Right cardiac atrium (tissue), 5 donors: ENCODE data around the gene SLC9C1. TPM values are rescaled to one million over a fixed set of nuclear protein-coding genes. Genes with fewer than 3 reads are reported as not detected.
A peak's percentile ranks its signal among the peaks of the same experiment; 100 is the strongest.

Source experiments
- ATAC-seq, 2 donors: fragments of 200-7000 bp; cut with Tn5 transposase; one replicate each; pipeline versions ENCODE4 v1.8.0 to v1.9.1; 2020; ENCODE audit warnings: moderate library complexity in 2 of 2, mild to moderate bottlenecking in 1 of 2
- DNase-seq, 3 donors: peaks; one replicate each; pipeline ENCODE4 v3.0.0-alpha.2; 2020
- H3K27ac ChIP-seq: one replicate; pipeline ENCODE4 v1.5.1; 2013; ENCODE audit warnings: mild to moderate bottlenecking, low read length, control low read depth, moderate library complexity
- H3K27me3 ChIP-seq: one replicate; pipeline ENCODE4 v1.6.1; 2013; ENCODE audit not compliant: control insufficient read depth, insufficient read depth
- H3K4me1 ChIP-seq: one replicate; pipeline ENCODE4 v1.6.1; 2013; ENCODE audit warnings: low read length; ENCODE audit not compliant: control insufficient read depth, insufficient read depth
- H3K4me3 ChIP-seq: one replicate; pipeline ENCODE4 v1.5.1; 2013; ENCODE audit warnings: low read length, control low read depth
- H3K9me3 ChIP-seq: one replicate; pipeline ENCODE4 v1.6.1; 2013; ENCODE audit warnings: low read length; ENCODE audit not compliant: control insufficient read depth
- WGBS: extraction: QIAGEN DNeasy Blood & Tissue Kit; methylation state at CpG from one replicate; pipeline ENCODE4 v1.1.7; 2013; 5-methylcytosine and 5-hydroxymethylcytosine counted together
- intact Hi-C, 4 donors: fragments of 100-400 bp; cut with DNase I; formaldehyde crosslinking; loops; one replicate each; pipeline versions ENCODE4 v1.11.0 to v1.14.0; 2022 to 2023
- polyA plus RNA-seq: library from polyadenylated mRNA; stranded (reverse); fragments of 200-250 nt; gene quantifications from one replicate; pipeline ENCODE4 v1.2.3, GENCODE V29; 2013
- total RNA-seq, 4 donors: library from RNA; stranded (reverse); fragmentation: NEBNext Ultra II Directional; extraction: Animal tissue kit (Norgen Biotek cat#: 25700); gene quantifications; one replicate each; pipeline ENCODE4 v1.2.1, GENCODE V29; 2021
- donor health status: healthy with polysubstance abuse.
- donor health status: DM: no; HTN: yes; CAD: no.
- donor health status: DM: no; HTN: no; CAD: no.
- donor health status: DM: no; HTN: yes; CAD: no; lungs with severe emphysema.
- donor health status: DM: yes; HTN: yes; CAD: no.

The SLC9C1 gene
- total and polyA plus RNA-seq, 5 donors = 0.14 to 0.69 (median 0.31) TPM

DNA sequence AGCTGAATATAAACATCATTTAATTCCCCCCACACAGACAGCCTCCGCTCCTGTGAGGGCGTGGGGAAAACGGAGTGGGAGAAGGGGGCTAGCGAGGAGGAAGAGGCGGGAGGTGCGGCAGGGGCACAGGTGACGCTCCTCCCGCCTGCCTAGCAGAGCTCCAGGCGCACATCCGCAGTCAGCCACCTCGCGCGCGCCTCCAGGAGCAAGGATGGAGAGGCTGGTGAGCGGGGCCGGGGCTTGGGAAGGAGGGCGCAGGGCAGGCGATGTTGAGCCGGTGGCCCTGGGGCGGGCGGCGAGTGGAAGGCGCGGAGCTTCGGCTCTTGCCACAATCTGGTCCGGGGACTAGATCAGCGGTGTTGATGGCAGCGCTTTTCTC lies 39.0 kb upstream of the SLC9C1 start, which contains the start of gene CD200:
CD200 (plus strand) TSS at position 155 of the 379 bp plus-strand sequence; CDS start at position 212, 57 bp downstream.
- H3K27me3 ChIP-seq = no peaks in the 10 kb centered on the region
- intact Hi-C loops = loop anchor here in 1 of 4 donors (10.0 kb wide), 1 partner anchor 182 kb away; no protein-coding TSS in a partner anchor
- peak within 1 kb of the TSS; percentile 71 for H3K27ac ChIP-seq
- ATAC-seq (peak; percentile 87 to 93), DNase-seq (peak; percentile 55 to 87 (median 83))
- H3K9me3 ChIP-seq = no peaks in the 10 kb centered on the region
- 14% methylated on average over 28 of the region's 28 CpGs for WGBS
- H3K4me3 ChIP-seq = peak within 1 kb of the TSS; percentile 37
- no peaks in the 10 kb centered on the region for H3K4me1 ChIP-seq

GRCh38 chr3:112331851-112332250 lies 37.8 kb upstream of the SLC9C1 start:
- no peak for DNase-seq
- Histone ChIP-seq H3K9me3 (no peaks in the 10 kb centered on the region), H3K27ac (no peak overlapping the region), H3K4me1 (no peaks in the 10 kb centered on the region), H3K4me3 (no peak overlapping the region), H3K27me3 (no peaks in the 10 kb centered on the region)
- intact Hi-C loops = loop anchor here in 1 of 4 donors (10.0 kb wide), 1 partner anchor 183 kb away; no protein-coding TSS in a partner anchor
- 93% methylated on average over 4 of the region's 4 CpGs for WGBS
- ATAC-seq = no peak

DNA sequence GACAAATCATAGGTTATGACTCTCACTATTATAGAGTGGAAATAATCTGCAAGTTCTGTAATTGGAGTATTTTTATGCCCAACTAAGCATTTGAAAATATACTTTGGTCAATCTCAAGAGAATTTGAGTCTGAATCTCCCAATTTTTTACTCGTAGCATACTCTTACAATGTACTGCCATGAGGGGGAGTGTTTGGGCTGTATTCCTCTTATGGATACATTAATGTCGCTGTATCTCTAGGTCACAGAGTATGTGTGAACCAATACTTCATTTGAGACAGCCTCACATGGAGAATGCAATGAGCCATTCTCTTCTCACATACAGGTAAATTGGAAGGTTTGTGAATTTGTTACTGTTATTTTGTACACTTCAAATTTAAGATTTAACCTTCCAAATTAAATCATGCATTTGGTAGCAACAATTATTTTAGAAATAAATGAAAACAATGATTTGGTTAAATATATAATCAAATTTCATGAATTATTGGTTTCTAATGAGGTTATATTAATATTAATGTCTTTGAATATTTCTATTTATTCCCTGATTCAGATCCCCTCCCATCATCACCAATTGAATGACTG lies 33.4 kb upstream of the SLC9C1 start:
- Histone ChIP-seq H3K9me3 (no peaks in the 10 kb centered on the region), H3K4me1 (no peaks in the 10 kb centered on the region), H3K27me3 (no peaks in the 10 kb centered on the region), H3K27ac (no peak overlapping the region), H3K4me3 (no peak overlapping the region)
- intact Hi-C loops = loop anchor here in 3 of 4 donors (2.0 to 10.0 kb wide), 3 partner anchors 190 to 197 kb away; no protein-coding TSS in a partner anchor
- 6% methylated on average over 2 of the region's 2 CpGs for WGBS
- ATAC-seq (peak; percentile 89 to 92), DNase-seq (no peak)

GRCh38 chr3:112321867-112322652 lies 28.0 kb upstream of the SLC9C1 start:
- no peaks in the 10 kb centered on the region for H3K4me1 ChIP-seq
- no peaks in the 10 kb centered on the region for H3K27me3 ChIP-seq
- H3K4me3 ChIP-seq = no peak overlapping the region
- WGBS = 38% methylated on average over 5 of the region's 5 CpGs
- DNase-seq = no peak
- no peak overlapping the region for H3K27ac ChIP-seq
- intact Hi-C loops = loop anchor here in 1 of 4 donors (10.0 kb wide), 1 partner anchor 203 kb away; no protein-coding TSS in a partner anchor
- H3K9me3 ChIP-seq = no peaks in the 10 kb centered on the region
- no peak for ATAC-seq

DNA sequence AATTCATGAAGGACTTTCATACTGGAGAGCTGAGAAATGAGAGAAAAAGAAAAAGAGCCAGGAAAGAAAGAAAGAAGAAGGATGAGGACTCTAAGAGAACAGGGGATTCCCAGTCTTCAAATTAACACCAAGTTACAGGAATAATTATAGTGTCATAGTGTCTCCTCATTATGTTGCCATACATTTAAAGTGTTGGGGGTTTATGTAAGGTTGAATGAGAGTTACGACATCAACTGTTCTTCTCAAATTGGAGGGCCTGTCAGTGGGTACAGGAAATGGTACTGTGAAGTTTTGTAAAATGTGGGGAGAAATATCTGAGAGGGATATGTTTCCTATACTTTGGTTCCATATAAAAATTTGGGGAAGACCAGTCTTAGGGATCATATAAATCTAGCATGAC lies 26.7 kb upstream of the SLC9C1 start:
- Histone ChIP-seq H3K27ac (no peak overlapping the region), H3K4me3 (no peak overlapping the region), H3K9me3 (no peaks in the 10 kb centered on the region), H3K4me1 (no peaks in the 10 kb centered on the region), H3K27me3 (no peaks in the 10 kb centered on the region)
- WGBS = 78% methylated on average over 1 of the region's 1 CpG
- DNase-seq = no peak
- ATAC-seq = no peak
- intact Hi-C loops = loop anchor here in 1 of 4 donors (10.0 kb wide), 1 partner anchor 204 kb away; no protein-coding TSS in a partner anchor

DNA sequence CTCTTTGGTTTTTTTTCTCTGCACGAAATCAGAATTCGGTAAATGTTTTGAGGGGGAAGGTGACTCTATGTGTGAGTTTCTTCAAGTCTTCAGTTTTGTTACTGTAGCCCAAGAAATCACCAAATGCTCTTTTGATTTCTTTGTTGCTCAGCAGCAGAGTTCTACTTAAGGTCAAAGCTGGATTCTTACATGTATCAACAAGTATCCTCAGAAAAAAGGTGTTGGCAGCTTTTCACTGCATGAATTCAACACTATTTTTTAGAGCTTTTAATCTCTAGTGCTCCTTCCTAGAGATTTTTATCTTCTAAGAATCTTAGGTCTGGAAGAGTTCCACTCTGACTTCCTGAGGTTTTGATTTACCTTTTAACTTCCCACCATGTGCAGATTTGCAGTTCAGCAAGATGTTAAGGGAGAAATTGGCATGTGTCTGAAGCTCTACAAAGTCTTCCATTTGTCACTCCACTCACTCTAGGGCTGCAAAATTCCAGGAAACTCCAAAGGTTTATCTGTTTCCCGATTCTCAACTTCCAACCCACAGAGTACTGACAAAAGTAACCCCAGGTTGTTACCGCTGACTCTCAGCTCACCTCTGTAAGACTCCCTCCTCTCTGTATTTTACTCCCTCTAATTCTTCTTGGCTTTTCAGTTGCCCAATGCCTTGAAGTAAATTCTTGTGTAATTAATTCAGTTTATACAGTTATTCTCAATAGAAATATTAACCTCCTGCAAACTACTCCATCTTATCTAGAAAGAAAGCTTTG lies 25.7 kb upstream of the SLC9C1 start:
- Histone ChIP-seq H3K9me3 (no peaks in the 10 kb centered on the region), H3K4me3 (no peak overlapping the region), H3K4me1 (no peaks in the 10 kb centered on the region), H3K27ac (no peak overlapping the region), H3K27me3 (no peaks in the 10 kb centered on the region)
- DNase-seq (no peak), ATAC-seq (no peak)
- WGBS = 55% methylated on average over 4 of the region's 4 CpGs
- intact Hi-C loops = loop anchor here in 1 of 4 donors (10.0 kb wide), 1 partner anchor 205 kb away; no protein-coding TSS in a partner anchor

GRCh38 chr3:112315791-112316190 lies 21.8 kb upstream of the SLC9C1 start:
- ATAC-seq (no peak), DNase-seq (no peak)
- Histone ChIP-seq H3K4me1 (no peaks in the 10 kb centered on the region), H3K4me3 (no peak overlapping the region), H3K9me3 (no peaks in the 10 kb centered on the region), H3K27ac (no peak overlapping the region), H3K27me3 (no peaks in the 10 kb centered on the region)
- intact Hi-C loops = no loop called here
- WGBS = 48% methylated on average over 1 of the region's 1 CpG

DNA sequence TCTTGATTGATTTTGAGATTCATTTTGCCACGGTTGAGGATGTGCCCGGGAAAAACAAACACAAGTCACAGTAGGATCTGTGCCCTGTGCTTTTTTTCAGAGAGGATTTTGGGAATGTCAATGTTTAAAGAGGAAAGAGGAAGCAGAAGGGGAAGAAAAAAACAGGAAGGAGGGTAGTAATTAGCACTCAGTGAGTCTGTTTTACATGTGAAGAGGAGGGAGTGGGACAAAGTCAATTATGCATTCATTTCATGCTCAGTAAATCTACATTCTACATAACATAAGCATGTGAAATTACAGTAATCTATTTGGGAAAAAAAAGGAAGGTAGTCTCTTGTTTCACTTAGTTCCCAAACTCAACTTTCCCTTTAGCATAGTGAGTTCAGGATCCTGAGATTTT lies 20.6 kb upstream of the SLC9C1 start:
- WGBS = 68% methylated on average over 2 of the region's 2 CpGs
- DNase-seq = no peak

GRCh38 chr3:112308151-112308911 lies 14.3 kb upstream of the SLC9C1 start:
- Histone ChIP-seq H3K27ac (peak overlapping the region; percentile 75), H3K4me3 (no peak overlapping the region), H3K27me3 (no peaks in the 10 kb centered on the region), H3K4me1 (peaks cover 2% of the 10 kb centered on the region), H3K9me3 (no peaks in the 10 kb centered on the region)
- intact Hi-C loops = no loop called here
- DNase-seq (peak in 1 of 3 donors; percentile 47), ATAC-seq (peak; percentile 43 to 56)
- WGBS = 45% methylated on average over 7 of the region's 7 CpGs

More for the DNA sequence above, 20.6 kb upstream of the SLC9C1 start:
- Histone ChIP-seq H3K4me1 (no peaks in the 10 kb centered on the region), H3K4me3 (no peak overlapping the region), H3K27ac (no peak overlapping the region), H3K27me3 (no peaks in the 10 kb centered on the region), H3K9me3 (no peaks in the 10 kb centered on the region)
- intact Hi-C loops = no loop called here
- no peak for ATAC-seq

- DNase-seq (no peak), ATAC-seq (no peak)
- Histone ChIP-seq H3K27me3 (no peaks in the 10 kb centered on the region), H3K27ac (no peak overlapping the region), H3K4me3 (no peak overlapping the region), H3K9me3 (no peaks in the 10 kb centered on the region), H3K4me1 (peaks cover 2% of the 10 kb centered on the region)
- intact Hi-C loops = no loop called here
- 65% methylated on average over 4 of the region's 4 CpGs for WGBS
These were observed 13.5 kb upstream of the SLC9C1 start for GRCh38 chr3:112307557-112307956.
